HepG2 (cell line): ENCODE data around the gene METTL26. TPM values are rescaled to one million over a fixed set of nuclear protein-coding genes. Genes with fewer than 3 reads are reported as not detected.

Source experiments
- AGO2 ChIP-seq: fragments of 200-400 bp; formaldehyde crosslinking; optimal IDR thresholded peaks from 2 replicates; pipeline ENCODE3; 2017; ENCODE audit warnings: mild to moderate bottlenecking, low read depth, low read length, moderate library complexity
- BRCA1 ChIP-seq: sonication (generic); formaldehyde crosslinking; IDR thresholded peaks from 2 replicates; pipeline ENCODE4 v1.4.0; 2020; ENCODE audit warnings: missing genetic modification reagents
- EEA1 ChIP-seq: sonication (generic); formaldehyde crosslinking; IDR thresholded peaks from 2 replicates; pipeline ENCODE4 v1.5.1; 2020; ENCODE audit warnings: mild to moderate bottlenecking, missing genetic modification reagents, borderline replicate concordance
- GTF2F1 ChIP-seq: fragments of 150-350 bp; IDR thresholded peaks from 2 replicates; pipeline ENCODE4 v1.6.1; 2014; ENCODE audit warnings: low read length
- JDP2 ChIP-seq: sonication (generic); formaldehyde crosslinking; IDR thresholded peaks from 2 replicates; pipeline ENCODE4 v1.8.1; 2022; ENCODE audit warnings: missing genetic modification reagents, borderline replicate concordance
- KDM3A ChIP-seq: IDR thresholded peaks from 2 replicates; pipeline ENCODE4 v1.6.1; 2018; ENCODE audit warnings: low read depth, missing compliant biosample characterization
- NFYB ChIP-seq: sonication (generic); formaldehyde crosslinking; IDR thresholded peaks from 2 replicates; pipeline ENCODE4 v1.4.0; 2020; ENCODE audit warnings: missing genetic modification reagents
- RBFOX2 ChIP-seq: fragments of 200-400 bp; formaldehyde crosslinking; IDR thresholded peaks from 2 replicates; pipeline ENCODE4 v1.6.1; 2017; ENCODE audit warnings: low read depth, mild to moderate bottlenecking, low read length
- SCMH1 ChIP-seq: sonication (generic); formaldehyde crosslinking; IDR thresholded peaks from 2 replicates; pipeline ENCODE4 v1.9.0; 2021; ENCODE audit warnings: missing genetic modification reagents, mild to moderate bottlenecking, borderline replicate concordance
- SMAD9 ChIP-seq: sonication (generic); formaldehyde crosslinking; IDR thresholded peaks from 2 replicates; pipeline ENCODE4 v1.5.1; 2020; ENCODE audit warnings: mild to moderate bottlenecking, missing genetic modification reagents
- SPEN ChIP-seq: sonication (generic); formaldehyde crosslinking; IDR thresholded peaks from 2 replicates; pipeline ENCODE4 v1.5.1; 2020; ENCODE audit warnings: low read depth, mild to moderate bottlenecking, missing genetic modification reagents
- SUZ12 ChIP-seq: fragments of 150-350 bp; IDR thresholded peaks from 2 replicates; pipeline ENCODE4 v1.6.1; 2014; ENCODE audit warnings: low read depth, low read length
- TBX3 ChIP-seq: fragments of 450-650 bp; IDR thresholded peaks from 2 replicates; pipeline ENCODE4 v1.6.1; 2017; ENCODE audit warnings: antibody characterized with exemption, mild to moderate bottlenecking, inconsistent platforms, borderline replicate concordance
- TGIF2 ChIP-seq: IDR thresholded peaks from 2 replicates; pipeline ENCODE4 v1.6.1; 2016; ENCODE audit warnings: control low read depth, missing compliant biosample characterization
- ZBTB1 ChIP-seq: sonication (generic); formaldehyde crosslinking; IDR thresholded peaks from 2 replicates; pipeline ENCODE4 v1.4.0; 2020; ENCODE audit warnings: missing genetic modification reagents, borderline replicate concordance
- ZBTB8A ChIP-seq: sonication (generic); formaldehyde crosslinking; IDR thresholded peaks from 2 replicates; pipeline ENCODE4 v1.4.0; 2020; ENCODE audit warnings: mild to moderate bottlenecking, low read depth, missing genetic modification reagents, borderline replicate concordance
- ZC3H13 ChIP-seq: sonication (generic); formaldehyde crosslinking; IDR thresholded peaks from 2 replicates; pipeline ENCODE4 v1.8.1; 2023; ENCODE audit warnings: mild to moderate bottlenecking, missing genetic modification reagents, moderate library complexity
- ZFP62 ChIP-seq: sonication (generic); formaldehyde crosslinking; IDR thresholded peaks from 2 replicates; pipeline ENCODE4 v1.4.0; 2020; ENCODE audit warnings: missing genetic modification reagents
- ZNF124 ChIP-seq: sonication (generic); formaldehyde crosslinking; IDR thresholded peaks from 2 replicates; pipeline ENCODE4 v1.4.0; 2020; ENCODE audit warnings: missing genetic modification reagents
- ZNF260 ChIP-seq: sonication (generic); formaldehyde crosslinking; IDR thresholded peaks from 2 replicates; pipeline ENCODE4 v1.4.0; 2020; ENCODE audit warnings: missing genetic modification reagents, low read depth, mild to moderate bottlenecking, borderline replicate concordance
- ZNF282 ChIP-seq: fragments of 450-650 bp; IDR thresholded peaks from 2 replicates; pipeline ENCODE4 v1.6.1; 2018; ENCODE audit not compliant: partially characterized antibody
- ZNF678 ChIP-seq: sonication (generic); formaldehyde crosslinking; IDR thresholded peaks from 2 replicates; pipeline ENCODE4 v1.4.0; 2020; ENCODE audit warnings: mild to moderate bottlenecking, missing genetic modification reagents
- ZNF7 ChIP-seq: IDR thresholded peaks from 2 replicates; pipeline ENCODE4 v1.6.1; 2016; ENCODE audit warnings: missing biosample characterization, missing genetic modification reagents
- ZNF703 ChIP-seq: sonication (generic); formaldehyde crosslinking; IDR thresholded peaks from 2 replicates; pipeline ENCODE4 v1.5.1; 2020; ENCODE audit warnings: missing genetic modification reagents, mild to moderate bottlenecking, moderate library complexity, borderline replicate concordance
- ZNF720 ChIP-seq: sonication (generic); formaldehyde crosslinking; IDR thresholded peaks from 2 replicates; pipeline ENCODE4 v1.4.0; 2020; ENCODE audit warnings: missing genetic modification reagents
- ZNF777 ChIP-seq: sonication (generic); formaldehyde crosslinking; IDR thresholded peaks from 2 replicates; pipeline ENCODE4 v1.4.0; 2020; ENCODE audit warnings: missing genetic modification reagents
- polyA plus RNA-seq, 8 experiments: library from polyadenylated mRNA; depleted of rRNA in 3 of 8; stranded (reverse) in 7 of 8; unstranded in 1 of 8; fragments of >200 nt; fragmentation: Illumina TruSeq in 4 of 8; extraction: Trizol in 4 of 8; gene quantifications; 2 replicates each; pipeline versions ENCODE4 v1.2.1 to v1.2.3, GENCODE V29; 2011 to 2016; ENCODE audit warnings: low read depth in 4 of 8, missing spikeins in 1 of 8, mixed read lengths in 1 of 8; ENCODE audit not compliant: insufficient read depth in 1 of 8
- total RNA-seq, 5 experiments: library from RNA; depleted of rRNA; stranded (reverse); fragments of >200 nt; fragmentation: Illumina TruSeq; extraction: Trizol; gene quantifications; 2 replicates each; pipeline ENCODE4 v1.2.3, GENCODE V29; 2016; ENCODE audit warnings: low read depth in 1 of 5
- TF ChIP-seq, protein P1 (sequence below): IDR thresholded peaks from 2 replicates; pipeline ENCODE4 v1.6.1; 2016; ENCODE audit warnings: missing compliant biosample characterization, missing genetic modification reagents, borderline replicate concordance
- TF ChIP-seq, protein P2 (sequence below): IDR thresholded peaks from 2 replicates; pipeline ENCODE4 v1.6.1; 2016
- TF ChIP-seq, protein P3 (sequence below): sonication (generic); formaldehyde crosslinking; IDR thresholded peaks from 2 replicates; pipeline ENCODE4 v1.4.0; 2020; ENCODE audit warnings: missing genetic modification reagents

METTL26 gene
- total and polyA plus RNA-seq, 2 of the 13 experiments (the other 11 are each of a cell fraction or from before 2014, with no cell fraction given): 65.5 to 70.1 TPM

DNA sequence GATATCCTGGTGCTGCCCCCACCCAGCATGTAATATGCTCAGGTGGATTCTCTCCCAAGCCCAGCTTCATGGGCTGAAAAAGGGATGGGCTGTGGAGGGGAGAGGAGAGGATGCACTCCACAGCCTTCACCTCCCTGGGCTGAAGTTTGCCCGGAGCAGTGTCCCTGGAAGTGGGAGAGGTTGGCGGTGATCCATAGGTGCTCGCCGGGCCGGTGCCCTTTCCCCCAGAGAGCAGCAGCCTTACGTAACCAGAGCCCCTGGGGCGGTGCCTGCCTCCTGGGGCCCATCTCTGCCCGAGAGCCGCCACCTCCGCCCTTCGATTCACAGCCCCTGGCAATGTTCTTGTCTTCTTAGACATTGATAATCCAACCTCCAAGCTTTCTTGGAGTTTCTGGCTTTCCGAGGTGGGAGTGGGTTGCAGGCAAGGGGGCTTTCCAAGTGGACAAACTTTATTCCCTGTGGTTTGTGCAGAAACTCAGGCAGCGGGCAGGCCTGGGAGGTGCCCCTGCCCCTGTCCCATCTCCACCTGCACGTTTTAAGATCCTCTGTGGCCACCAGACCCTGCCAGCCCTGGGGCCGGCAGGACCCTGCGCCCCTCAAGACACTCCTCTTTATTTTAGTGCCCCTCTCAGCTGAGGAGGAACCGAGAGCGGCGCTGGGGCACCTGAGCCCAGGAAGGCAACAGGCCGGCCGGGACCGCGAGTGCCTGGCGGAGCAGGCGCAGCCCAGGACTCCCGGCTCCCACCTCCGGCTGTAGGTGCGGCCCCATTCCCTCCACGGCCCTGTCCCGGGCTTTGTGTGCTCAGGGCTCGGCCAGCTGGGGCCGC, 10.0 kb upstream of the METTL26 start (continued):
- TF ChIP-seq AGO2 (peak; percentile 95), EEA1 (CRISPR knock-in tag) (no peak), ZNF720 (no peak), KDM3A (CRISPR knock-in tag) (no peak), ZNF282 (no peak), TBX3 (no peak), ZNF777 (CRISPR knock-in tag) (no peak), ZC3H13 (CRISPR knock-in tag) (no peak), BRCA1 (CRISPR knock-in tag) (no peak), RBFOX2 (peak; percentile 74), ZNF260 (CRISPR knock-in tag) (no peak), SCMH1 (no peak), ZNF703 (CRISPR knock-in tag) (no peak), ZBTB1 (no peak), JDP2 (CRISPR knock-in tag) (no peak), ZBTB8A (CRISPR knock-in tag) (no peak), ZFP62 (CRISPR knock-in tag) (no peak), SUZ12 (no peak), TGIF2 (CRISPR knock-in tag) (no peak), SPEN (CRISPR knock-in tag) (peak; percentile 59; the same call in 1 of the 2 replicates), ZNF678 (CRISPR knock-in tag) (0 out of 2 replicates have a peak, but pooled peaks have one; percentile 37), NFYB (CRISPR knock-in tag) (no peak), GTF2F1 (no peak), ZNF124 (CRISPR knock-in tag) (no peak), ZNF7 (CRISPR knock-in tag) (no peak), SMAD9 (CRISPR knock-in tag) (no peak)
- TF ChIP-seq, protein P1, sequence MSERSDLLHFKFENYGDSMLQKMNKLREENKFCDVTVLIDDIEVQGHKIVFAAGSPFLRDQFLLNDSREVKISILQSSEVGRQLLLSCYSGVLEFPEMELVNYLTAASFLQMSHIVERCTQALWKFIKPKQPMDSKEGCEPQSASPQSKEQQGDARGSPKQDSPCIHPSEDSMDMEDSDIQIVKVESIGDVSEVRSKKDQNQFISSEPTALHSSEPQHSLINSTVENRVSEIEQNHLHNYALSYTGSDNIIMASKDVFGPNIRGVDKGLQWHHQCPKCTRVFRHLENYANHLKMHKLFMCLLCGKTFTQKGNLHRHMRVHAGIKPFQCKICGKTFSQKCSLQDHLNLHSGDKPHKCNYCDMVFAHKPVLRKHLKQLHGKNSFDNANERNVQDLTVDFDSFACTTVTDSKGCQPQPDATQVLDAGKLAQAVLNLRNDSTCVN (CRISPR knock-in tag): no peak
- TF ChIP-seq, protein P2, sequence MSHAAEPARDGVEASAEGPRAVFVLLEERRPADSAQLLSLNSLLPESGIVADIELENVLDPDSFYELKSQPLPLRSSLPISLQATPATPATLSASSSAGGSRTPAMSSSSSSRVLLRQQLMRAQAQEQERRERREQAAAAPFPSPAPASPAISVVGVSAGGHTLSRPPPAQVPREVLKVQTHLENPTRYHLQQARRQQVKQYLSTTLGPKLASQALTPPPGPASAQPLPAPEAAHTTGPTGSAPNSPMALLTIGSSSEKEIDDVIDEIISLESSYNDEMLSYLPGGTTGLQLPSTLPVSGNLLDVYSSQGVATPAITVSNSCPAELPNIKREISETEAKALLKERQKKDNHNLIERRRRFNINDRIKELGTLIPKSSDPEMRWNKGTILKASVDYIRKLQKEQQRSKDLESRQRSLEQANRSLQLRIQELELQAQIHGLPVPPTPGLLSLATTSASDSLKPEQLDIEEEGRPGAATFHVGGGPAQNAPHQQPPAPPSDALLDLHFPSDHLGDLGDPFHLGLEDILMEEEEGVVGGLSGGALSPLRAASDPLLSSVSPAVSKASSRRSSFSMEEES (CRISPR knock-in tag): peak; percentile 45; the same call in 1 of the 2 replicates
- TF ChIP-seq, protein P3, sequence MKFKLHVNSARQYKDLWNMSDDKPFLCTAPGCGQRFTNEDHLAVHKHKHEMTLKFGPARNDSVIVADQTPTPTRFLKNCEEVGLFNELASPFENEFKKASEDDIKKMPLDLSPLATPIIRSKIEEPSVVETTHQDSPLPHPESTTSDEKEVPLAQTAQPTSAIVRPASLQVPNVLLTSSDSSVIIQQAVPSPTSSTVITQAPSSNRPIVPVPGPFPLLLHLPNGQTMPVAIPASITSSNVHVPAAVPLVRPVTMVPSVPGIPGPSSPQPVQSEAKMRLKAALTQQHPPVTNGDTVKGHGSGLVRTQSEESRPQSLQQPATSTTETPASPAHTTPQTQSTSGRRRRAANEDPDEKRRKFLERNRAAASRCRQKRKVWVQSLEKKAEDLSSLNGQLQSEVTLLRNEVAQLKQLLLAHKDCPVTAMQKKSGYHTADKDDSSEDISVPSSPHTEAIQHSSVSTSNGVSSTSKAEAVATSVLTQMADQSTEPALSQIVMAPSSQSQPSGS: peak; percentile 62; the same call in 1 of the 2 replicates
